Measurements from ENCODE around the gene CHD5. TPM values are rescaled to one million over a fixed set of nuclear protein-coding genes. Genes with fewer than 3 reads are reported as not detected.

CHD5 gene
- total RNA-seq, 1 experiment from 2014 or later: 1.6 TPM

DNA sequence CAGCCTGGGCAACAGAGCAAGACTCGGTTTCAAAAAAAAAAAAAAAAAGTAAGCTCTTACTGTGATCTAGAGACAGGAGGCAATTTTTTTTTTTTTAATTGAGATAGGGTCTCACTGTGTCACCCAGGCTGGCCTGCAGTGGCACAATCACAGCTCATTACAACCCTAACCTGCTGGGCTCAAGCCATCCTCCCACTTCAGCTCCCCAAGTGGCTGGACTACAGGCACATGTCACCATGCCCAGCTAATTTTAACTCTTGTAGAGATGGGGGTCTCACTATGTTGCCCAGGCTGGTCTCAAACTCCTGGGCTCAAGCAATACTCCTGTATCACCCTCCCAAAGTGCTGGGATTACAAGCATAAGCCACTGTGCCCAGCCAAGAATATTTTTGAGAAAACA lies 11.8 kb upstream of the CHD5 start:
- Mint-ChIP-seq H3K4me1 (peaks cover 9 to 10% of the 10 kb centered on the region in 2 experiments; a peak in 3 of 4 replicates), H3K27me3 (ENCODE audit: low read depth) (no peaks in the 10 kb centered on the region), H3K36me3 (ENCODE audit: insufficient read depth in 1 of 3, low read depth in 3 of 3) (peaks cover 48 to 89% (median 77%) of the 10 kb centered on the region in 3 experiments; a peak in 6 of 7 replicates), H3K9me3 (no peaks in the 10 kb centered on the region), H3K27ac (no peak overlapping the region), H3K4me3 (no peak overlapping the region)
- Histone ChIP-seq H3K27me3 (ENCODE audit: insufficient read depth, low read length) (no peaks in the 10 kb centered on the region), H2BK12ac (ENCODE audit: insufficient read length, low read depth, low read length) (no peak overlapping the region), H2BK5ac (ENCODE audit: insufficient read length, low read length) (no peak overlapping the region), H2BK120ac (ENCODE audit: low read depth, low read length, poor library complexity, severe bottlenecking) (no peak overlapping the region), H2BK15ac (ENCODE audit: low read depth, low read length) (no peak overlapping the region), H3K27ac (ENCODE audit: insufficient read length, low read depth, low read length) (no peak overlapping the region), H2AFZ (ENCODE audit: low read length) (no peak overlapping the region), H4K91ac (ENCODE audit: insufficient read length, low read depth, low read length) (no peak overlapping the region), H2BK20ac (ENCODE audit: low read depth, low read length, poor library complexity, severe bottlenecking) (no peak overlapping the region), H3K4ac (ENCODE audit: low read depth, low read length) (no peak overlapping the region), H3K4me1 (ENCODE audit: insufficient read depth, low read length) (no peaks in the 10 kb centered on the region), H3K9me3 (ENCODE audit: control insufficient read depth, low read depth, low read length) (no peaks in the 10 kb centered on the region), H3K79me2 (ENCODE audit: insufficient read depth, low read length) (peaks cover 17% of the 10 kb centered on the region; the same call in 1 of the 2 replicates), H3K14ac (ENCODE audit: insufficient read depth, low read length) (no peak overlapping the region), H3K23me2 (ENCODE audit: insufficient read length, low read depth, low read length, poor library complexity, severe bottlenecking) (no peaks in the 10 kb centered on the region), H3K23ac (ENCODE audit: insufficient read length, low read depth, low read length) (no peak overlapping the region), H4K5ac (ENCODE audit: insufficient read length, low read depth, low read length) (no peak overlapping the region), H4K20me1 (ENCODE audit: control insufficient read depth, insufficient read depth, insufficient read length) (no peaks in the 10 kb centered on the region), H4K8ac (replicated peaks; ENCODE audit: insufficient read length, low read depth, low read length) (no peak overlapping the region), H3K9ac (ENCODE audit: extremely low read depth, insufficient read length, low read length) (no peak overlapping the region), H3K79me1 (ENCODE audit: insufficient read depth, low read depth, low read length, poor library complexity, severe bottlenecking) (peaks cover 7% of the 10 kb centered on the region), H3K56ac (ENCODE audit: insufficient read length, low read depth, low read length) (no peak overlapping the region), H3K4me2 (ENCODE audit: insufficient read depth, insufficient read length, low read length) (no peak overlapping the region), H3T11ph (ENCODE audit: low read length) (no peak overlapping the region), H2AK5ac (ENCODE audit: insufficient read length, low read length) (no peak overlapping the region), H3K18ac (ENCODE audit: insufficient read length, low read depth, low read length) (no peak overlapping the region)
- TF ChIP-seq CTCF (conservative IDR thresholded peaks at IDR 0.05): no peak
- no CpG with 5 or more reads among the region's 1 CpG for WGBS (ENCODE audit: extremely low coverage, insufficient read length, low lambda C conversion rate)
- DNase-seq: no peak
